Peyer's patch (tissue), 4 donors: ENCODE data around the gene RHOJ. TPM values are rescaled to one million over a fixed set of nuclear protein-coding genes. Genes with fewer than 3 reads are reported as not detected.

Experiments
- DNase-seq, 3 donors: peaks; one replicate each; pipeline ENCODE4 v3.0.0-alpha.2; 2017 to 2019
- H3K27ac ChIP-seq, 4 donors: fragments of 200-600 bp; sonication (generic); one replicate each; pipeline ENCODE4 v1.5.1; 2016 to 2019
- H3K27me3 ChIP-seq, 2 donors: fragments of 200-600 bp; sonication (generic); one replicate each; pipeline ENCODE4 v1.5.1; 2019
- H3K36me3 ChIP-seq, 3 donors: fragments of 200-600 bp; sonication (generic); one replicate each; pipeline ENCODE4 v1.5.1; 2016 to 2019
- H3K4me1 ChIP-seq, 4 donors: fragments of 200-600 bp; sonication (generic); one replicate each; pipeline ENCODE4 v1.5.1; 2016 to 2019
- H3K4me3 ChIP-seq, 4 donors: fragments of 200-600 bp; sonication (generic); 1 replicate in 3 of 4; 2 replicates in 1 of 4; pipeline ENCODE4 v1.5.1; 2016 to 2019; ENCODE audit warnings: mild to moderate bottlenecking in 1 of 4
- H3K9me3 ChIP-seq, 4 donors: fragments of 200-600 bp; sonication (generic); one replicate each; pipeline ENCODE4 v1.5.1; 2016 to 2019; ENCODE audit warnings: mild to moderate bottlenecking in 1 of 4
- POLR2A ChIP-seq, 2 donors: fragments of 450-650 bp; IDR thresholded peaks; one replicate each; pipeline ENCODE4 v1.5.1; 2017; ENCODE audit warnings: antibody characterized with exemption in 2 of 2, mild to moderate bottlenecking in 2 of 2, moderate library complexity in 2 of 2
- total RNA-seq, 4 donors: library from RNA; depleted of rRNA; stranded (reverse); fragments of >200 nt; gene quantifications; one replicate each; pipeline ENCODE4 v1.1.0, GENCODE V29; 2016
- TF ChIP-seq, protein P1 (sequence below), 6 experiments: fragments of 450-650 bp in 4 of 6; fragments of 200-600 bp in 2 of 6; sonication (generic) in 1 of 6; IDR thresholded peaks; one replicate each; pipeline ENCODE4 v1.5.1; 2017 to 2019; ENCODE audit warnings: antibody characterized with exemption in 6 of 6, mild to moderate bottlenecking in 3 of 6, moderate library complexity in 1 of 6

Gene RHOJ
- total RNA-seq, 4 donors from 2014 or later = 3.0 to 43.7 (median 4.7) TPM

DNA sequence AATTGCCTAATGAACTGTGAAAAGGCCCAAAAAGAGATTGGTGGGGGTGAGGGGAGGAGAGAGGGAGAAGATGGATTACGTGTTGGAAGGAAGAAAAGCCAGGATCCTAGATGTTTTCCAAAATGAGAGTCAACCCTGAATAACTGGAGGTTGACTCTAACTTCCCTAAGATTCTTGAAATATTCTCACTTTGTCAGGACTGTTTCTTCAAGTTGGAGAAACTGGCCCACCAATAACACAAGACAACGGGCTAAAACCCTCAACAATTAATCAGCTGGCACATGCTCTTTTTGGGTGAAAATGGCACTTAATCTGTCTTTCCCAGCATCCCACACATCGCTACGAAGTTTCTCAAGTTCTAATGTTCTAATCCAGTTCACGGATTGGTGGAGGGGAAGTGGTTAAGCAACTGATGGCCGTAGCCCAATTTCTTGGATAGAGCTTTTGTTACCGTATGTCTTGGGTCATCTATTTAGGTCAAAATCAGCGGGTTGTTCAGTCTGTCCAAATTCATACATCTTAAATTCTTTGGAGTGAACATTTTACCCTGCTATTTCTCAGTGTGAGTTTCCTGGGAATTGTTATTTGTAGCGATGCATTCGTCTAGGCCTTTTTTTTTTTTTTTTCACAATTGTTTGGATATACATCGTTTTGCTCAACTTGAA lies 65.5 kb downstream of the RHOJ start:
- no peak for TF ChIP-seq POLR2A (IDR thresholded peaks at IDR 0.05)
- TF ChIP-seq, protein P1, sequence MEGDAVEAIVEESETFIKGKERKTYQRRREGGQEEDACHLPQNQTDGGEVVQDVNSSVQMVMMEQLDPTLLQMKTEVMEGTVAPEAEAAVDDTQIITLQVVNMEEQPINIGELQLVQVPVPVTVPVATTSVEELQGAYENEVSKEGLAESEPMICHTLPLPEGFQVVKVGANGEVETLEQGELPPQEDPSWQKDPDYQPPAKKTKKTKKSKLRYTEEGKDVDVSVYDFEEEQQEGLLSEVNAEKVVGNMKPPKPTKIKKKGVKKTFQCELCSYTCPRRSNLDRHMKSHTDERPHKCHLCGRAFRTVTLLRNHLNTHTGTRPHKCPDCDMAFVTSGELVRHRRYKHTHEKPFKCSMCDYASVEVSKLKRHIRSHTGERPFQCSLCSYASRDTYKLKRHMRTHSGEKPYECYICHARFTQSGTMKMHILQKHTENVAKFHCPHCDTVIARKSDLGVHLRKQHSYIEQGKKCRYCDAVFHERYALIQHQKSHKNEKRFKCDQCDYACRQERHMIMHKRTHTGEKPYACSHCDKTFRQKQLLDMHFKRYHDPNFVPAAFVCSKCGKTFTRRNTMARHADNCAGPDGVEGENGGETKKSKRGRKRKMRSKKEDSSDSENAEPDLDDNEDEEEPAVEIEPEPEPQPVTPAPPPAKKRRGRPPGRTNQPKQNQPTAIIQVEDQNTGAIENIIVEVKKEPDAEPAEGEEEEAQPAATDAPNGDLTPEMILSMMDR (IDR thresholded peaks at IDR 0.05) = no peak
- H3K4me3 ChIP-seq = no peak overlapping the region
- no peak overlapping the region for H3K27ac ChIP-seq
- H3K9me3 ChIP-seq = no peaks in the 10 kb centered on the region
- H3K36me3 ChIP-seq = no peaks in the 10 kb centered on the region
- H3K4me1 ChIP-seq = no peaks in the 10 kb centered on the region
- no peaks in the 10 kb centered on the region for H3K27me3 ChIP-seq
- DNase-seq = no peak

- Histone ChIP-seq H3K4me3 (no peak overlapping the region), H3K36me3 (no peaks in the 10 kb centered on the region), H3K9me3 (no peaks in the 10 kb centered on the region), H3K27me3 (no peaks in the 10 kb centered on the region), H3K27ac (no peak overlapping the region), H3K4me1 (no peaks in the 10 kb centered on the region)
- no peak for TF ChIP-seq POLR2A (IDR thresholded peaks at IDR 0.05)
- TF ChIP-seq, protein P1 (IDR thresholded peaks at IDR 0.05) = no peak
- no peak for DNase-seq
Observed at GRCh38 chr14:63273129-63273528, 68.9 kb downstream of the RHOJ start.

- no peak overlapping the region for H3K4me3 ChIP-seq
- H3K27ac ChIP-seq = no peak overlapping the region
- no peaks in the 10 kb centered on the region for H3K27me3 ChIP-seq
- no peak for DNase-seq
- H3K9me3 ChIP-seq = no peaks in the 10 kb centered on the region
- H3K4me1 ChIP-seq = no peaks in the 10 kb centered on the region
- no peaks in the 10 kb centered on the region for H3K36me3 ChIP-seq
- no peak for TF ChIP-seq POLR2A (IDR thresholded peaks at IDR 0.05)
- TF ChIP-seq, protein P1 (IDR thresholded peaks at IDR 0.05) = no peak
Observed at GRCh38 chr14:63273717-63274655, 69.7 kb downstream of the RHOJ start.

- DNase-seq = no peak
- Histone ChIP-seq H3K4me3 (no peak overlapping the region), H3K4me1 (no peaks in the 10 kb centered on the region), H3K9me3 (no peaks in the 10 kb centered on the region), H3K36me3 (no peaks in the 10 kb centered on the region), H3K27ac (no peak overlapping the region), H3K27me3 (no peaks in the 10 kb centered on the region)
- no peak for TF ChIP-seq POLR2A (IDR thresholded peaks at IDR 0.05)
- TF ChIP-seq, protein P1 (IDR thresholded peaks at IDR 0.05) = no peak
Observed at GRCh38 chr14:63275611-63276010, 71.4 kb downstream of the RHOJ start.

DNA sequence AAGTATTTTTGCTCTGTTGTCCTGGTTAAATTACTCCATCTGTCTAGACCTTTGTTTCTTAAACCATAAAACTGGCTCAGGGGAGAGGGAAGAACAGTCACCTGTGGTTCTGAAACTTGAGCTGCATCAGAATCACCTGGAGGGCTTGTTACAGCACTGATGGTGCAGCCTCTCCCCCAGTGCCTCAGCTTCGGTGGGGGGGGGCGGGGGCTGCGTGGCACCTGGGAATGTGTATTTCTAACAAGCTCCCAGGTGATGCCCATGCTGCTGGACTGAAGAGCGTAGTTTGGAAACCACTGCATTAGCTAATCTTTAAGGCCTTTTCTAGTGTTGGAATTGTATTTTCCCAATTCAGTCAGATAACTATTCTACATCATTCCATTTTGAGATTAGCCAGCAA lies 71.8 kb downstream of the RHOJ start:
- H3K4me1 ChIP-seq = no peaks in the 10 kb centered on the region
- no peak for TF ChIP-seq POLR2A (IDR thresholded peaks at IDR 0.05)
- TF ChIP-seq, protein P1 (IDR thresholded peaks at IDR 0.05) = no peak
- no peaks in the 10 kb centered on the region for H3K9me3 ChIP-seq
- no peaks in the 10 kb centered on the region for H3K27me3 ChIP-seq
- no peaks in the 10 kb centered on the region for H3K36me3 ChIP-seq
- H3K4me3 ChIP-seq = no peak overlapping the region
- no peak overlapping the region for H3K27ac ChIP-seq
- DNase-seq = no peak
